NOMO-1 treated with dmso at 0.1 percent for 144 hours (cell line): ENCODE data around the gene PACRG.

ENCODE experiments used
- DNase-seq: peaks from one replicate; lab custom pipeline; 2025; ENCODE audit not compliant: unreplicated experiment; lab: John Stamatoyannopoulos, UW

Gene PACRG

DNA sequence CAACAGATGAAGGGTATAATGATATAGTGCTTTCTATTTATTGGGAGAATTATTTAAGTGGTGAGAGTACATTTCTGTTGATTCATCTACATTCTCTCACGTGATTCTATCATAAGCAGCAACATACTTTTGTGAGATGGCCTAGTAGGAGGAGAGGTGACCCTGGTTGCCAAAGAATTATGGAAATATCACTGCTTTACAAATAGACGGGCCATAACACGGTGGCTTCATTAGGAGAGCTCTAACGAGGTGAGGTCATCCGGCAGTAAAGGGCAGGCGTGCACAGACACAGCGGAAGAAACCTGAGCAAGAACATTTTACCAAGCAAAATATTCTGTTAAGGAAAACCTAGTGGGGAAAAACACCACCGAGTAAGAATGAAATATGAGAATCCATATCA lies 349.4 kb downstream of the PACRG start:
- no peak for DNase-seq

DNA sequence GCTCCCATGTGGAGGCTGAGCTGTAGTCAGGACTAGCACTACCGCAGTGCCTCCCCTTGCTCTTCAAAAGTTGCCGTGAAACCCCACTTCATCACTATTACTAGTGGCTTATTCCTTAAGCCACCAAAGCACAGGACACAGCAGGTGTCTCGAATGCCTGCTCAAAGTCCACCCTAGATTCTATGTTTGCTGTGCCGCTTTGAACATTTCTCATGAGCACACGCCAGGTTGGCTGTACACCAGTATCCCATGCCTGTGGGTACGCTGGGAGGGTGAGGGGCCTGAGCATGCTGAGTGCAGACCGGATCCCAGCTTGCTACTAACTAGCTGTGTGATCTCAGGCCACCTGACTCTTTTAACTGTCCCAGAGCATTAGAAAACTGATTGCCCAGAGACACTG lies 350.9 kb downstream of the PACRG start:
- DNase-seq = no peak

DNA sequence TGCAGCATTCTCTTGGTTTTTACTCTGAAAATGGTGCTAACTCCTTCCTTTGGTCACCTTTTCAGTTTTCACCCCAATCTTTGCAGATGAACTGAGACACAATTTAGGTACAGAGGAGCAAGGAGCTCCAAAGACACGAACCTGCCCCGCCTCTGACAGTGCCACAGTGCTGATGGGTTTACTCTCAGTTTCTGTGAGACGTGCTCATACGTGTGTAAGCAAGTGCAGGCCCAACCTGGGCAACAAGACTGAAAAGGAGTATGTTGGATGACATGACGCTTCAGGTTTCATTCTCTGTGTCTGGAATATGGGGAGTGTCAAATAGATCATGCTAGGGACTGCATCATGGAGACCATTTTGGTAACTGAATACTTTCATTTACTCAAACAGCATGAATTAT lies 352.5 kb downstream of the PACRG start:
- DNase-seq = no peak

DNA sequence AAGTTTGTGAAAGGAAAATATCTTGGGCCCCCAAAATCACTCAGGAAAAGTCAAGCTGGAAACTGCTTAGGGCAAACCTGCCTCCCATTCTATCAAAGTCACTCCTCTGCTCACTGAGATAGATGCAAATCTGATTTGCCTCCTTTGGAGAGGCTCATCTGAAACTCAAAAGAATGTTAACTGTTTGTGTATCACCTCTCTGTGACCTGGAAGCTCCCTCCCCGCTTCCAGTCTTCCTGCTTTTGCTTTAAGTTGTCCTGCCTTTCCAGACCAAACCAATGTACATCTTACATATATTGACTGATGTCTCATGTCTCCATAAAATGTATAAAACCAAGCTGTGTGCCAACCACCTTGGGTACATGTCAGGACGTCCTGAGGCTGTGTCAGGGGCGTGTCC lies 355.4 kb downstream of the PACRG start:
- no peak for DNase-seq

DNA sequence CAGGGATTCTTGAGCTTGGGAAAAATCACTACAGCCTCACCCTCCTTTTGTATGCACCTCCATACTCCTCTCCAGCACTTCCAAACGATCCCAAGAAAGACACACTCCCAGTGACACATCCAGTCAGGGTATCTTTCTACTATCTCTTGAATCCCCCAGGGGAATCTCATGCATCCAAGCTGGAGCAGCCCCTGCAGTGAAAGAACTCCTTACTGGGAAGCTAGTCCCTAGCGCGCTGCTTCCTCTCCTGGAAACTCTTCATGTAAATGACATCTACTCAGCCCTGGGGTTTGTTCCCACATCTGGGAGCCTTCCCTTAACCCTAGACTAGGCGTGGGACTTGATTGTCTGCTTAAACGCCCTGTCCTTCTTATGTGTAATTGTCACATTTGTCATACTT lies 357.7 kb downstream of the PACRG start:
- no peak for DNase-seq

DNA sequence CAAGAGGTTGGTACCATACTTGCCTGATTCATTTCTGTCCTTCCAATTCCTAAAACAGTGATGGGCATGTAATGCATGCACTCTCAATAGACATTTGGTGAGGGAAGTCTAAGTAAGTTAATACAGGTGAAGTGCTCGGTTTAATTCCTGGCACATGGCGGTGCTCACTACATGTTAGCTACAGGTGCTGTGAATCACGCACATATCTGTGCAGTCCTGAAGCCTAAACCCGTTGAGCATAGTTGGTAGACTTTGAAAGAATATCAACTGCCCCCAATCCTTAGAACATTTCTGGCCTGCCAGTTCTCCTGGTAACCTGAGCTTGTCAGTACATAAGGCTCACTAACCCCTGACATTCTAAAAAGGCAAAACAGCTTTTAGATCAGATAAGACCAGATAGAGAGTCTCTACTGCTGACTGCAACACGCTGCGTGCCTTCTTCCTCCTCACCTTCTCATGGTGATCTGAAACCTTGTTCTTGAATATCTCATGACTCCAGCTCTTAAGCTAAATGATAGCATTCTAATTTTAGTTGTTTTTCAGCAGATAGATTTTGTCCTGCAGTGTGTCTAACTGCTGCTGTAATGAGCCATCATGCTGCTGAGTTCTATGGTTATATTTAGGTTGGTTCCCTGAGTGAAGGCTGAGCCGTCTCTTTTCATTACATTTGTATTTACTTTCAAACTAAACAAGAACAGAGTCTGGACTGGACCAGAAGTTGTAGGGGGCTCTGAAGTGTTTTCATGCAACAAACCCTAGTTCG lies 358.3 kb downstream of the PACRG start:
- no peak for DNase-seq

DNA sequence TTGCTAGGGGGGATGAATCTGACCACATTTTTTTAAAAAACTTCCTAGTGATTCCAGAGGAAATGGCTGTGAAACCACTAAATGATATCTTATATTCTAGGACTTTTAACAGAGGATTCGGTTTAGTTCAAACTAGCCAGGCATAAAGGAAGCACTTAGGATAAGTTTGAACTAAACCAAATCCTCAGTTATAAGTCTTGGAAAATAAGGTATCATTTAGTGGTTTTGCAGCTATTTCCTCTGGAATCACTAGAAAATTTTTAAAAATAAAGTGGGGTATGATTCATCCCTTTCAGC lies 358.8 kb downstream of the PACRG start:
- no peak for DNase-seq

DNA sequence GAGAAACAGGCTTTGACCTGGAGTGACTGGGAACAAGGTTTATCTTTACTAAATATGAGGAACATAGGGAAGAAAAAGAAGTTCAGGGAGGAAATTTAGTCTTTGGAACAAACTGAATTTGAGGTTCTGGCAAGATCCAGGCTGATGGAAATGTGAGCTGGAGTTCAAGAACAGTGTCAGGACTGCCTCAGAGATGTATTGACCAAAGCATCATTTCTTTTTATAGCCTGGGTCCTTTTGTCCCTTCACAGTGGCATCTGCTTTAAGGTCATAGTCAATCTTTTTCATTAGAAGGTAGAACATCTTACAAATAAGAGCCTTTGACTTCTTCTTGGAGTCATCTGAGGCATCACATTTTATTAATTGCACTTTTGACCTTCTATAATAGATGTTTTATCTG lies 360.2 kb downstream of the PACRG start:
- no peak for DNase-seq

DNA sequence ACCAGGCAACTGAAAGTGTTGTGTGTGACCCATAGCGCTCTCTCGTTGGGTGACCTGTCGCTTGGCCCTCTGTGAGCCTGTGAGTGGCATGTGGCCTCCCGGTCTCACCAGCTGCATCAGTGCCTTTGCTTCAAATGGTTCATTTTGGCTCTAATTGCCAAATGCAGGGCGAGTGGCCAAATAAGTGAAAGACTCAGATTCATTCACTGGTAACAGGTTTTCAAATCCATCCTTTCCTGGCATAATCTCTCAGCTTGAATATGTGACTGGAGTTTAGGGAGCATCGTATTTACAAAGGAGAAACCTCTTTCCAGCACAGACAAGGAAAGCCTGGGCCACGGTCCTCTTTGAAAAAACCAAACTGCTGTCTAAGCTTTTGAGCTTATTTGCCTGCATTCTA lies 365.1 kb downstream of the PACRG start:
- no peak for DNase-seq

DNA sequence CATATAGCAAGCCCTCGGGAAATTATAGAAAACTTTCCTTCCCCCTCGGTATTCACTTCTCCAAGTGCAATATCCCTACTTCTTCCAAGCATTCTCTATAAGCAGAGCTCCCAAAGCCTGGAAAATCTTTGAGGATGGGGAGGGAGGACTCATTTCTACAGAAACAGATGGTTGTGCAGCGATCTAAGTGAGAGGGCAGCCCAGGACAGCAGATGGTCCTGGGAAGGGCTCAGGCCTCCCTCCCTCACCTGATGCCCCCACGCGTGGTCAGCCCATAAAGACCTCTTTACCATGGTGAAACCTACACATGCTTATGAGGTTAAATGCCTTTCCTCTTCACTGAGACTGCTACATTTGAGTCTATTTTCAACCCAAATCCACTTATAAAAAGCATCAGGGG lies 367.1 kb downstream of the PACRG start:
- no peak for DNase-seq

DNA sequence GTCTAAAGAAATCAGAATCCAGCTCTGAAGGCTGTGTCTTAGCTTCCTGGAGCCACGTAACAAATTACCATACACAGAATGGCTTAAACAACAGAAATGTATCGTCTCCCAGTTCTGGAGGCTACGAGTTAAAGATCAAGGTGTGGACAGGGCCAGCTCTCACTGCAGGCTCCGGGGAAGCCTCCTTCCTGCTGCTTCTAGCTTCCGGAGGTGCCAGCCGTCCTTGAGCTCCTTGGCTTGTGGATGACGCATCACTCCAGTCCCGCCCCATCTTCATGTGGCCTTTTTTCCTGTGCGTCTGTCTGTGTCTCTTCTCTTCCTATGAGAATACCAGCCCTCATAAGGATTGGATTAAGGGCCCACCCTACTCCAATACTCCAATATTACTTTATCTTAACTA lies 367.6 kb downstream of the PACRG start:
- DNase-seq = no peak

DNA sequence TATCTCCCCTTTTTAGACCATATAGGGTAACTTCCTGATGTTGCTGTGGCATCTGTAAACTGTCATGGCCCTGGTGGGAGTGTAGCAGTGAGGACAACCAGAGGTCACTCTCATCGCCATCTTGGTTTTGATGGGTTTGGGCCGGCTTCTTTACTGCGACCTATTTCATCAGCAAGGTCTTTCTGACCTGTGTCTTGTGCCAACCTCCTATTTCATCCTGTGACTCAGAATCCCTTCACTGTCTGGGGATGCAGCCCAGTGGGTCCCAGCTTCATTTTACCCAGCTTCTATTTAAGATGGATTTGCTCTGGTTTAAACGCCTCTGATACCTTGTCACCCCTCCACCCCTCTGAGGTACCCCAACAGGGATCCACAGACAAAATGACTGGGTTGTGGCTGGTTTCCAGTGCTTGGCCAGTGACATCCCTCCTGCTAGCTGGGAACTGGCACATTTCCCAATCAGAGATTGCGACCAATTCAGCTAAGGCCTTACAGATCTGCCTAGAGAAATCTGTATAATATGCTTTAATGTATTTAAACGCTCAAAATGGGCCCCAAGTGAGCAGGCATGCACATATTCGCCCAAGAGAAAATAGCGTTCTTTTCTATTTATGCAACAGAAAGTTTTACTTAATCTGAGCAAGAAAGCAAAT lies 371.2 kb downstream of the PACRG start:
- no peak for DNase-seq

DNA sequence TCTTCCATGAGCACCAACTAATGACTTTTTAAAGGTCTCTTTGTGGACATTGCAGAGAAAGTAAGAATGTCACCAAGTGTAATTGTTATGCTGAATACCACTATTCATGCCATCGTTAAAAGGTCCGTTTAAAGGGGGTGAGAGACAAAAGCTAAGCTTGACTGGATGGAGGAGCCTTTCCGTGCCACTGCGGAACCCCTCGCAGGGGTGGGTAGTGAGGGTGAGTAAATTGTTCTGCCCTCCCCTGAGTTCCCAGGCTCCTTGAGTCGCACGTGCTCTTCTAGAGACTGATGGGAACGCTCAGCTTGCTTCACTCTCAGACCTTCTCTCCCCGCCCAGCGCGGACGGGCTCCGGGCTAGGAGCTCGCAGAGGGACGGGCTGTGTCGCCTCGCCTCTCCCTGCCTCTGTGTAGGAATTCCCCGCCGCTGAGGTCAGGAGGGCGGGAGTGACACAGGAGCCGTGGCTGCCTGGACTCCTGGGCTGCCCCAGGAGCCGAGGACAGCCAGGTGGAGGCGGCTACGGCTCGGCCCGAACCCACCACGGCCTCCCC lies 371.9 kb downstream of the PACRG start:
- DNase-seq = no peak

DNA sequence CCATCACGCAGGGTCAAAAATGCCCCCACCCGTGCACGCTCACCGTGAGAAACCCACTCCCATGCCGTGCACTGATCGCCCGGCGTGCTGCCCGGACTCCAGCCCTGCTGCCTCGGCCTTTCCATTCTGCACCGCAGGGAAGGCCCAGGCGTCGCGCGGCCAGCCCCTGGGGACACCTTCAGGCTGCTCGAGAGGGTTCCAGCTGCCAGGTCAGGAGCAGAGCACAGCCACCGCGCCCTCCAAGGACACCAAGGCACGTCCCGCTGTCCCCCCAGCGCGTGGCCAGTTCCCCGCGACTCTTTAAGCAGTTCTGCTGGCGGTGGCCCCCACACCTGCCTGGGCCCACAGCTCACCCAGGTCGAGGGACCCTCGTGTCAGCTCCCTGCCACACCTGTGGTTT lies 372.5 kb downstream of the PACRG start:
- DNase-seq = no peak

DNA sequence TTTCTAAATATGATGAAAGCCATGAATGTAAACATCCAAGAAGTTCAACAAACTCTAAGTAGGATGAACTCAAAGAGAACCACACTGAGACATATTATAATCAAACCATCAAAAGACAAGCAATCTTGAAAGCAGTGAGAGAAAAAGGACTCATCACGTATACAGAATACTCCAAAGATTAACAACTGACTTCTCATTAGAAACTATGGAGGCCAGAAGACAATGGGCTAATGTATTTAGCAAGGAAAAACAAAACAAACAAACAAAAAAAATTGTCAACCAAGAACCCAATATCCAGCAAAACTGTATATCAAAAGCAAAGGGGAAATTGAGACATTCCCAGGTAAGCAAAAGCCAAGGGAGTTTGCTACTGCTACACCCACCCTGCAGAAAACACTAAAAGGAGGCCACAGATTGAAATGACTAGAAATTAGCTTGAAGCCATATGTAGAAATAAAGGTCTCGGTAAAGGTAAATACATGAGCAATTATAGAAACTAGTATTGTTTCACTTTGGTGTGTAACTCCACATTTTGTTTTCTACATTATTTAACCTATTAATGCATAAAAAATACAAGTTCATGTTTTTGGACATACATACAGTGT lies 385.7 kb downstream of the PACRG start:
- DNase-seq = no peak

DNA sequence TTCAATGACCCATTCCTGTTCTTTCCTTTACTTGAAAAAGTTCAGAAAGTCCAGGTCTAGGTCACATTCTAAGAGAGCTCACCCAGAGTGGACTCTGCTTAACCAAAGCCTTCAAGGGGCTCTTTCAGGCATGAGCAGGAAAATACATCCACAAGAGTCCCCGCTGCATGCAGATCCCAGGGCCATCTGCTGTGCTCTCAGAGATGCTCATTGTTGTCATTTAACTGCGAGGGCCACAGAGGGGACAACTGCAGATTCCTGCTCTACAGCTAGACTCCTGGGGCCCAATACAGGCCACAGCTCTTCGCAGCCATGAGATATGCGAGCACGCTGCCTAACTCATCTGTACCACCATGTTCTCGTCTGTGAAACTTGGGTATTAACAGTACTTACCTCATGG lies 391.2 kb downstream of the PACRG start:
- no peak for DNase-seq

DNA sequence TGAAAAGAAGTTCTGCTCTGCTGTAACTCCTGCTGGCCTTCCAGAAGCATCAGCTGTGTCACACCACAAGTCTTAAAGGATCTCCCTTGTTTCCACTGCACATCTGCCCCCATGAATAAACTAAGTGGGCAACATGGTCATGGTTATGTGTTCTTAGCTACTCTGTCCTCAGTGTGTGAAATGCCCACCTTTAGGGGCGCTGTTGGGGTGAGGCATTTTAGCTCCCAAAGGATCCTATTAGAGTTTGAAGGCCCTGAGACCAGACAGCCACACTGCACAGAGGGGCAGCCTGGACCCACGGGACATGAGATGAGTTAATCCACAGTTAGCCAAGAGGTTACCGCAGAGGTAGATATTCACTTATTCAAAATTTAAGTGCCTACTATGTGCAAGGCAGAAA lies 392.4 kb downstream of the PACRG start:
- no peak for DNase-seq

DNA sequence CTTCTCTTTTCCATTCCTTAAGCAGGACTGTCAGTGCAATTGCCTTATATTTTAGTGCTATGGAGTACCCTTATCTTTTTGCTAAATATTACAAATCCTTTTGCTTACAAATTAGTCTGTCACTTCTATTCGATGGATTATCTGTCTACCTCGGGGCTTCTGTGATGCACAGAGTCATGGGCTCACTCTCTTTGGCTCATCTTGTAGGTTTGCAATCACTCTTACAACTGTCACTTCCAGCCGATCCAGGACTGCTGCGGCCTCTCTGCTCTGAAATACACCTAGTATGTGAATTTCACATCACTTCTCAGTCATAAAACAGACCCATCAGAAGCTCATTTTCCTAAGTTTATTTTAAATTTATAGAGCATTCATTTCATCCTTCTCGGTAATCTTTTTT lies 393.5 kb downstream of the PACRG start:
- DNase-seq = no peak

DNA sequence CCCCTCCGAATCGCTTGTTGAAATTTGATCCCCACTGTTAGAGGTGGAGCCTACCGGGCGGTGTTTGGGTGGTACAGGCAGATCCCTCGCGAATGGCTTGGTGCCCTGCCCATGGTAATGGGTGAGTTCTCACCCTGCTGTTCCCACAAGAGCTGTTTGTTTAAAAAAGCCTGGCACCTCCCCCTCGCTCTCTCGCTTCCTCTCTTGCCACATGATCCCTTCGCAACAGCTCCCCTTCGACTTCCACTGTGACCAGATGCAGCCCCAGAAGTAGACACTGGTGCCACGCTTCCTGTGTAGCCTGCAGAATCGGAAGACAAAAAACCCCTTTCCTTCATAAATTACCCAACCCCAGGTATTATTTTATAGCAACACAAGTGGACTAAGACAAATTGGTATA lies 394.6 kb downstream of the PACRG start:
- DNase-seq = peak; percentile 27

DNA sequence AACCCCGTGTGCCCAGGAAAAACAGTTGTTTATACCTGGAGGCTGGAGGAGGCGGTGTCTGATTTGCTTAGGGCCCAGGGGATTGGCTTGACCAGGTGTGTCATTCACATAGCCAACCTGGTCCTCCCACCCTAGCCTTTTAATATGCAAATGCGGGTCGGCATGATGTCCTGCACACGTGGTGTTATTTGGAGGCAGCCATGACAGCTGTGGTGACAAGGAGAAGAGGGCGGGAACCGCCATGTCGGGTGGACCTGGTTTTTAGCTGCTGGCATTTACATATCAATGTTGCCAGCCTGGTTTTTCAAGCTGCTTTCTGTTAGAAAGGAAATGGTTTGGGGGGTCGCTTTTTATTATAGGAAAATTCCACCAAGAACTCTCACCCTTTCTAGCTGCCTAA lies 395.3 kb downstream of the PACRG start:
- DNase-seq = no peak

DNA sequence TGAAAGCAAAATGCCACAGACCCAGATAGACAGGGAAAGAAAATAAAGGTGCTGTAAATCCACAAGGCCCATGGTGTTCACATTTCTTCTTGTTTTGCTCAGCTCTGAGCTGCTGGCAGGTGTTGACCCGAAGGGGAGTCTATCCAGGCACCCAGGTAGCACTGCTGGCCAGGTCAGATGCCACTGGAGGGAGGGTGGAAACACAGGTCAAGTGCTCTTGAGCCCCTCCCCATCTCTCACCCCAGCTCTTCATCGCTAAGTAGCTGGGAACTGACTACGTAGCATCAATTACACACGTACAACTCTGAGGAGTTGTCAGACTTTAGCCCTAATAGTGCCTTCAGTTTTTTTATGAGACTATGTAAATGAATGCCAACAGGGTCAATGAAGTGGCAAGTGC lies 399.0 kb downstream of the PACRG start:
- no peak for DNase-seq

DNA sequence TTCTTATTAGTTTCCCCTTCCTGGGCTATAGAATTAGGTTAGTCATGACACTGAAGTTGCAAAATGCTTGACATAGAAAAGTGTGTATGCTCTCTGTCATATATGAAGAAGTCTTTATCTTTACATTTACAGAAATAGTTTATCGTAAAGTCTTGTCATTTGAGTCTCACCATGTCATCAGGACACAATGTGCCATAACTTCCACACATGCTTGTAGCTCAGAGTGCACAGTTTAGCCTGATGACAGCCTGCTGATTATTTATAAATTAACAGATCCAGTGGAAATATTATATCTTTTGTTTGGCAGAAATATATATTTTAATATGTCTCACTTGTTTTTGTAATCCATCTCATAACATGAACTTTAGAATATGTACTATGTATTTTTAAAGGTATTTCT lies 399.8 kb downstream of the PACRG start:
- DNase-seq = no peak

DNA sequence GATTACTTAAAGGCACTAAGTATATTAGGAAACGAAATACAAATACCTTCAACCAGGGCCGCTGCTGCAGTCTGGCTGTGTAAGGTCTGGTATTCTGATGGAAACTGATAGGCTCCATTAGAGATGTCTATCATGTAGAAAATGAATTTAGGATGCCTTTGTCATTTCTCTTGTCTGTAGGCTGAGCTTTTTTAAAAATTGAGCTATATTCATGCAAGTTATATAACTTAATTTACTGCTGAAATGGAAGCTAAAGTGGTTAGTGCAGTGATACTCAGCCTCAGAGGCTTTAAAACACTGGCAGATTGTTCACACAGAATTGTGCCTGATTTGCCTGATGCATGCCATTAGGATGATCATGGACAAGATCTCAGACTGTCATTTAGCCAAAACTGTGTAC lies 400.6 kb downstream of the PACRG start:
- no peak for DNase-seq
